ENCODE results near the gene CETP.

The CETP gene

DNA sequence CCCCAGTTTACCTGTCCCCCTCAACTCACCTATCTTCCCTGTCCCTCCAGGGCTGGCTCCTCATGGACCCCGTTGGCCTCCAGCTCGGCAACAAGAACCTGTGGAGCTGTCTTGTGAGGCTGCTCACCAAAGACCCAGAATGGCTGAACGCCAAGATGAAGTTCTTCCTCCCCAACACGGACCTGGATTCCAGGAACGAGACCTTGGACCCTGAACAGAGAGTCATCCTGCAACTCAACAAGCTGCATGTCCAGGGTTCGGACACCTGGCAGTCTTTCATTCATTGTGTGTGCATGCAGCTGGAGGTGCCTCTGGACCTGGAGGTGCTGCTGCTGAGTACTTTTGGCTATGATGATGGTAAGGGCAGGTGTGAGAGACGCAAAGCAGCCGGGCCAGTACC, 58.9 kb downstream of the CETP start:
- no peak for DNase-seq (ENCODE audit: low read depth in 2 of 2)

DNA sequence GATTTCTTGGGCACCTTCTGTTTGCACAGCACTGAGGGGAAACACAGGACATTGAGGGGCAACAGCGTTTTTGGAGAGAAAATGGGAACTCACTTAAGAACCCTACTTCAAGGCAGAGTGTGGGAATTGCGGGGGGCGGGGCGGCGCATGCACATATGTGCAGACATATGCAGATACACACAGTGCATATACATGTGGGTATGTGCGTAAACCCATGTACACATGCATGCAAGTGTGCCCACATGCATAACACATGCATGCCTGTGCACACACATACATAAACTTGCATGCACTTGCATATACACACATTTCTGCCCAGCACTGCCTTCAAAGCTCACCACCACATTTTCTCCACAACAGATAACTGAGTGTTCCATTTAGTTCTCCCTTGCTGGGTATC, 60.0 kb downstream of the CETP start:
- DNase-seq (ENCODE audit: low read depth in 2 of 2) = no peak

DNA sequence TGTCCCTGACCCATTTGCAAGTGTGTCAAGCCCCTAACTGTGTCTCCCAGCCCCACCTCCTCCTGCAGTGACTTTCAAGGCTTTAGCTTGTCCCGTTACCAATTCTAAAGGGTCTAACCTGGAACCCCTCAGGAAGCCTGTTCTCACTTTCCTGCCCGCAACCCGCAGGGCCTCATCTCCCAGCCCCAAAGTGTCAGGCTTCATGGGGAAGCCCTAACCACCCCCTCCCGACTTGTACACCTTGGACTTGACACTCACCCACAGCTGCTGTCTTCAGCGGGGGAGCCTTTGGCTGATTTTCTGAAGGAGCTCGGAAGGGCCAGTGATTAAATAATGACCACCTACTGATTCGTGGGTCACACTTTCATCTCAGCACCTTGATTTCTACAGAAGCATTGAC, 60.7 kb downstream of the CETP start:
- no peak for DNase-seq (ENCODE audit: low read depth in 2 of 2)

DNA sequence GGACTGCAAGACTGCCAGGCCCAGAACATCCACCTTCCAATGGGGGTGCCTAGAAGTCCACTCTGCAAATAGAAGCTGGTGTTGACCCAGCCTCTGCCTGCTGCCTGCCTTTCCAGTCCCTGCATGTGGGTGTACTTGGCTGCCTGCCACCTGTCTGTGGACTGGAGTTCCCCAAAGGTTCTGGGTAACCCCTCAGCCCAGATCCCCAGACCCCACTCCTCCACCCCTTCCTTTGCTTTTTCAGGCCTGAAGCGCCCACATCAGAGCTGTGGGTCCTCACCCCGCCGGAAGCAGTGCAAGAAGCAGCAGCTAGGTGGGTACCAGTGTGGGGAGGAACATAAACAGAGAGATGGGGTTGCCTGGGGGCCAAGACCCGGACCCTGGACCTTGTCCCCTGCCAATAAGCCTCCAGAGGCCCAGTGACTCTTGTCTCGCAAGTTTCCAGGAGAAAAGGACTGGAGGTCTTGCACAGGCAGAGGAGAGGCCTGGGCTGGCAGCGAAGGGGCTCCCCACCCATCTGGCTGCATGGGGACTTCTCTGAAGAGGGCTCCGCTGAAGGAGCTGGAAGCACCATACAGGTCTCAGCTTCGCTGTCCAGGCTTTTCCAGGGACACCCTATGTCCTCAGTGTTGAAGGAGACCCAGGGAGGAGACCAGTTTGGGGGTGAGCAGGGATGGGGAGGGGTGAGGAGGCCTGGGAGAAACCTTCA, 61.9 kb downstream of the CETP start:
- DNase-seq (ENCODE audit: low read depth in 2 of 2) = peak; percentile 49 to 63

DNA sequence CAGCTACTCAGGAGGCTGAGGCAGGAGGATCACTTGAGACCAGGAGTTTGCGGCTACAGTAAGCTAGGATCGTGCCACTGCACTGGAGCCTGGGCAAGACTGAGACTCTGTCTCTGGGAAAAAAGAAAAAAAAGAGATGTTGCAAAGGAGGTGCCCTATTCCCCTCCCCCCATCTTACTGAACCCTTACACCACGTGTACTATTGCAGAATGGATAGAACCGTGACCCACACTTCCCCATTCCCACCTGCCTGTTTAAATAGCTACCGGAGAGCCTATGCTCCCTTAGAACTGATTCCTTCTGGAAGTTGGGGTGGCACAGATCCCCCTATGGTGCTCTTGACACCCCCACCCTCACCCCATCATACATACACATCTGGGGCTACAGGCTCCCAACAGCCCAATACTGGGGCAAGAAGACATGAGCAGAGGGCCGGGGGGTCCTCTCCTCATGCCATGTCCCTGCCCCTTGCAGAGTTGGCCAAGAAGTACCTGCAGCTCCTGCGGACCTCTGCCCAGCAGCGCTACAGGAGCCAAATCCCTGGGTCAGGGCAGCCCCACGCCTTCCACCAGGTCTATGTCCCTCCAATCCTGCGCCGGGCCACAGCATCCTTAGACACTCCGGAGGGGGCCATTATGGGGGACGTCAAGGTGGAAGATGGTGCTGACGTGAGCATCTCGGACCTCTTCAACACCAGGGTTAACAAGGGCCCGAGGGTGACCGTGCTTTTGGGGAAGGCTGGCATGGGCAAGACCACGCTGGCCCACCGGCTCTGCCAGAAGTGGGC, 63.3 kb downstream of the CETP start:
- DNase-seq (ENCODE audit: low read depth in 2 of 2) = no peak

DNA sequence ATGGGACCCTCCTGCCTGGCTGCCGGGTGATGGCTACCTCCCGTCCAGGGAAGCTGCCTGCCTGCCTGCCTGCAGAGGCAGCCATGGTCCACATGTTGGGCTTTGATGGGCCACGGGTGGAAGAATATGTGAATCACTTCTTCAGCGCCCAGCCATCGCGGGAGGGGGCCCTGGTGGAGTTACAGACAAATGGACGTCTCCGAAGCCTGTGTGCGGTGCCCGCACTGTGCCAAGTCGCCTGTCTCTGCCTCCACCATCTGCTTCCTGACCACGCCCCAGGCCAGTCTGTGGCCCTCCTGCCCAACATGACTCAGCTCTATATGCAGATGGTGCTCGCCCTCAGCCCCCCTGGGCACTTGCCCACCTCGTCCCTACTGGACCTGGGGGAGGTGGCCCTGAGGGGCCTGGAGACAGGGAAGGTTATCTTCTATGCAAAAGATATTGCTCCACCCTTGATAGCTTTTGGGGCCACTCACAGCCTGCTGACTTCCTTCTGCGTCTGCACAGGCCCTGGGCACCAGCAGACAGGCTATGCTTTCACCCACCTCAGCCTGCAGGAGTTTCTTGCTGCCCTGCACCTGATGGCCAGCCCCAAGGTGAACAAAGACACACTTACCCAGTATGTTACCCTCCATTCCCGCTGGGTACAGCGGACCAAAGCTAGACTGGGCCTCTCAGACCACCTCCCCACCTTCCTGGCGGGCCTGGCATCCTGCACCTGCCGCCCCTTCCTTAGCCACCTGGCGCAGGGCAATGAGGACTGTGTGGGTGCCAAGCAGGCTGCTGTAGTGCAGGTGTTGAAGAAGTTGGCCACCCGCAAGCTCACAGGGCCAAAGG, 64.4 kb downstream of the CETP start:
- no peak for DNase-seq (ENCODE audit: low read depth in 2 of 2)

DNA sequence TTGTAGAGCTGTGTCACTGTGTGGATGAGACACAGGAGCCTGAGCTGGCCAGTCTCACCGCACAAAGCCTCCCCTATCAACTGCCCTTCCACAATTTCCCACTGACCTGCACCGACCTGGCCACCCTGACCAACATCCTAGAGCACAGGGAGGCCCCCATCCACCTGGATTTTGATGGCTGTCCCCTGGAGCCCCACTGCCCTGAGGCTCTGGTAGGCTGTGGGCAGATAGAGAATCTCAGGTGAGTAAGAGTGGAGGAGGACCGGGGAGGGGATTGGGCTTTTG, 65.0 kb downstream of the CETP start:
- no peak for DNase-seq (ENCODE audit: low read depth in 2 of 2)

DNA sequence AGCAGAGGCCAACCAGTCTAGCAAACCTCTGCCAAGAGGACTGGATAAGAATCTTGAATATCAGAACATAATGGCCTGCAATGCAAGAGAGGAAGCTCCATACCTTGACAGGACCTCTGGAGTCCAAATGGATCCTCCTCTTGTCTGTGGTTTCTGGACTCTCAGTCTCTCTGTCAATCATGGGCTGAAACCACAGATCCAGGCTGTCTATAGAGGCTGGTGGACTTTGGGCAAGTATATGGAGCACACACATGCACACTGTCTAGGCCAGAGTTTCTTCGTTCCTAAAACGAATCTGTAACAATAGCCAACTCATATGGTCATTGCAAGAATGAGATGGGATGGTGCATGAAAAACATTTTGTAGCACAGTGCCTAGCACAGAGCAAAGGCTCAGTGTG, 65.3 kb downstream of the CETP start:
- no peak for DNase-seq (ENCODE audit: low read depth in 2 of 2)

DNA sequence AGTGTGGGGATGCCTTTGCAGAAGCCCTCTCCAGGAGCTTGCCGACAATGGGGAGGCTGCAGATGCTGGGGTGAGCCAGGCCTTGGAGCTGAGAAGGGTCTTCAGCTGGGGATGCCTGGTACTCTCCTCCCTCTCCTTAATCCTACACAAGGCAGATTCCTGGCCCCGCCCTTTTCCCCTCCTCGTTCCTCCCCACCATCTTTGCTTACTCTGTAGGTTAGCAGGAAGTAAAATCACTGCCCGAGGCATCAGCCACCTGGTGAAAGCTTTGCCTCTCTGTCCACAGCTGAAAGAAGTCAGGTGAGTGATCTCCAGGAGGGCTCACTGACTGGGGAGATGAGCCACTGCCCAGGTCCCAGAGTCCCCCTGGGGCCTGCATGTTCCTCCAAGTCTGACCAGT, 66.3 kb downstream of the CETP start:
- DNase-seq (ENCODE audit: low read depth in 2 of 2) = no peak

DNA sequence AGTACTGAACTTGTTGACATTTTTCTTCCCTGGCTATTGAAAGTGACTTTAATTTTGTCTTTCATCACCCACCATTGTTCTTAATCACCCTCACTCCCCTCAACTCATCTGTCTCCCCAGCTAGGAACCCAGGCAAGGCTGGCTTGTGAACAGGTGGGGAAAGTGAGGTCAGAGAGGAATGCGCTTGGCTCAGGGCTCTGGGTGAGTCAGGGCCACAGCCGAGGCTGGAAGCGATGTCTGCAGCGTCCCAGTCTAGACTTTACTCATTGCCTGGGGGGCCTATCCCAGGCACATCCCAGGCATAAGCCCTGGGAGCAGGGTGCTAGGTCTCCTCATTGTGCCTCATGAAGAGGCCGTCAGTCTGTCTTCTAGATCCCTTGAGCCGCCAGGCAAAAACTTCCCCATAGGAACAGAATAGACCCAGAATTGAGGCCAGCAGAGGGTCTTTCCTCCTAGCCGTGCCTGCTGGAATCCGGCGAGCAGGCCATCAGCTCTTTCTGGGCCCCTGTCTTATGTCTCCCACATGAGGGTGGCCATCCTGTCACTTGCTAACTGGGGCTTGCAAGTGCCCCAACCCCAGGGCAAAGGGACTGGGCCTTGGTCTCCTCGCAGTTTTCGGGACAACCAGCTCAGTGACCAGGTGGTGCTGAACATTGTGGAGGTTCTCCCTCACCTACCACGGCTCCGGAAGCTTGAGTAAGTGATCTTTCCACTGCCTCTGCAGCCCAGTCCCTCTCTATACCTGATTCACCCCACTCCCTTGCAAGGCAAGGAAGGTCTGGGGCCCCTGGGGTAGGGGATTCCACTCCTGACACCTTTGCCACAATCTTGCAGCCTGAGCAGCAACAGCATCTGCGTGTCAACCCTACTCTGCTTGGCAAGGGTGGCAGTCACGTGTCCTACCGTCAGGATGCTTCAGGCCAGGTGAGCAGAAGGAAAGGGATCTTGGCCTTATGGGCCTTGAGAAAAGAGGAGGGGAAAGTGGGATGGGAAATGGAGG, 67.7 kb downstream of the CETP start:
- no peak for DNase-seq (ENCODE audit: low read depth in 2 of 2)

DNA sequence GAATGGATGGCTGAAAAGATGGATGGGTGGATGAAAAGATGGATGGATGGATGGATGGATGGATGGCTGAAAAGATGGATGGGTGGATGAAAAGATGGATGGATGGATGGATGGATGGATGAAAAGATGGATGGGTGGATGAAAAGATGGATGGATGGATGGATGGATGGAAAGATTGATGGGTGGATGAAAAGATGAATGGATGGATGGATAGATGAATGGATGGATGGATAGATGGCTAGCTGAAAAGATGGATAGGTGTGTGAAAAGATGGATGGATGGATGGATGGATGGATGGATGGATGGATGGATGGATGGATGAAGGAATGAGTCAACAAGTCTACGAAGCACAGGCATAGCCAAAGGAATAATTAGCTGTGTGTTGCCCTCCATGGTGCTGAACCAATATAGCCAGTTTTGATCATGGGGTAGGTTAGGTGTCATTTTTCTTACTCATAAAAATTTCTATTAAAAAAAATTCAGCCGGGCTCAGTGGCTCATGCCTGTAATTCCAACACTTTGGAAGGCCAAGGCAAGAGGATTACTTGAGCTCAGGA, 68.7 kb downstream of the CETP start:
- no peak for DNase-seq (ENCODE audit: low read depth in 2 of 2)

DNA sequence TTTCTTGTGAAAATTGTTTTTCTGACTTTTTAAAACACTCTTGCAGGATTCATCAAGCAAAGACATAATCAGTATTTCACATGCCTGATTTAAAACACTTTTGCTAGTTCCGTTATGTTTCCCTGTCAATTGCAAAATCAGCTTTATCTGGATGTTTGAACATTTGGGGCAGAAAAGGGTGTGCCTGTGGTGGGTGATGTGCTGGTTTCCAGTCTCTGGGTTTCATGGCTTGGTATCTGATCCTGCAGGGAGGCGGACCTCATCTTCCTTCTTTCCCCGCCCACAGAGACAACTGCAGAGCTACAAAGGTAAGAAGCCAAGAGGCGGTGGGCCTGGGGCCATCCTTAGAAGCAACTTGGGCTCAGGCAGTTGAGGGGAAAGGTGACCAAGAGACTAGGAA, 69.4 kb downstream of the CETP start:
- DNase-seq (ENCODE audit: low read depth in 2 of 2) = no peak

DNA sequence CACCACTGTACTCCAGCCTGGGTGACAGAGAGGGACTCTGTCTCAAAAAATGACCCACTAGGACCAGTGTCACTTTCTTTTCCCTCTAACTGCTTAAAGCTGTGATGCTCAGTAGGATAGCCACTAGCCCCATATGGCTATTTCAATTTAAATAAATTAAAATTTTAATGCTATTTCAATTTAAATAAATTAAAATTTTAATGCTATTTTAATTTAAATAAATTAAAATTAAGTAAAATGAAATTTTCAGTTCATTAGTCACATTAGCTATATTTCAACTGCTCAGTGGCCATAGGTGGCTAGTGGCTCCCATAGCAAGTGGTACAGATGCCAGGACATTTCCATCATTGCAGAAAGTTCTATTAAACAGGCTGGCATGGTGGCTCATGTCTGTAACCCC, 70.6 kb downstream of the CETP start:
- DNase-seq (ENCODE audit: low read depth in 2 of 2) = no peak

DNA sequence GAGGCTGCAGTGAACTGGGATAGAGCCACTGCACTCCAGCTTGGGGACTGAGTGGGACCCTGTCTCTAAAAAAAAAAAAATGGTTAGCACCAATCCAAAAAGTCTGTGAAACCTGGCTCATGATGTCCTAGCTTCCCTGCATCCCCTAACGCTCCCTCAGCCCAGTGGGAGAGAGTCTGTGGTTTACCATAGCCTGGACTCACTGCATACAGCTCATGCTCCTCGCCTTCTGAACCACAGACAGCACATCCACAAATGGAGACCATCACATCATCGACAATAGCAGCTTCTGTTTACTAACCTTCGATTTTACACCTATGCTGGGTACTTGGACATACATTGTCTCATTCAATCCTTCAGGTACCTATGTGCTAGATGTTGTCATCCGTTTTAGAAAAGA, 71.2 kb downstream of the CETP start:
- no peak for DNase-seq (ENCODE audit: low read depth in 2 of 2)
